GM19238 (cell line): ENCODE results near the gene DCHS1.

ENCODE experiments used
- DNase-seq: peaks from one replicate; pipeline ENCODE4 v3.0.0; 2011; ENCODE audit warnings: low spot score; ENCODE audit not compliant: insufficient read length

The DCHS1 gene

DNA sequence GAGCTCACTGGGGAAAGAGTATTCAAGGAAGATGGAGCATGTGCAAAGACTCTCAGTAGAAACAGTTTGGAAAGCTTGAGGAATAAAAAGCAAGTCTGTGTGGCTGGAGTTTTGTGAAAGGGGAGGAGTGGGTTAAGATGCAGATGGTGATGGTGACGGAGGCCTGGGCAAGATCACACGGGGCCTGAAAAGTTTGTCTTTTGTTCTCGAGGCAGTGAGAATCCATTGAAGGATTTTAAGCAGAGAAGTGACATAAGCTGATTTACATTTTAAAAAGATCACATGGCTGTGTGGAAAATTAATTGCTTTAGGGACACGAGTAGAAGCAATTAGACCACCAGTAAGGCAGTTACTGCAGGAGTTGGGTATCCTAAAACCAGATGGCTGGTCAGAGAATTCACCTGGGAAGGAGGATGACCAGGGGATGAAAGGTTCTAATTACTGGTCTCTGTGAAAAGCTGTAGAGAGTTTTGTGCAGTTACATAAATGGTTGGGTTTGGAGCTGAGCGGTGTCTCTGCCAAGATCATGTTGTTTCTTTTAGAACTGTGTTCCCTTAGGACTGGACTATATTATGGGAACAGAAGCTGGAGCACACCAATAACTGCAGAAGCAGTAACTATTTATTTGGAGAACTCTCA, 59.3 kb downstream of the DCHS1 start:
- DNase-seq: no peak

DNA sequence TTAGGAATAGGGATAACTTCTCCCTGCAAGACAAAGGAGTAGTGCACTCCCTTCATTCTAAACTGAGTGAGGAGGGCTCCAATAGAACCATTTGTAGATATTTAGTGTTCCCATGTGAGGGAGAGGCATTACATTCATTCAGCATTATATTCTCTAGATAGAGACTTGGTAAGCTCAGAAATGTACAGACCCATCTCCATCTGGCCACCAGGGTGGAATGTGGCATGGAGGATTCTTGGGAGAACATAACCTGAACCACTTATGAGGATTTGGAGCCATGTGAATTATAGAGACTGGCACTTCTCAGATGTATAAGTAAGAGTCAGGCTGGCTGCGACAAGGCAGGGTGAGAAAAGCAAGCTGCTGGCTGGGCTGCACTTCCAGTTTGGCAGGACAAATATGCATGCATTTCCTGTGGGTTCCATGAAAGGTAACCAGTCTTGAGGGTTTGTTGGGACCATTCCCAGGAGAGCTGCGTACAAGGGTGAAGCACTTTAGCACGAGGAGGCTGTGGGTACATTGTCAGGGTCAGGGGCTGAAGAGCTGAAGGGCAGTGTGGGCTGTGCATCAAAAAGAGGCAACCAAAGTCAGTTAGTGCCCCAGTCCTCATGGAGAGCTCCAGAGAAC, 61.4 kb downstream of the DCHS1 start:
- no peak for DNase-seq

DNA sequence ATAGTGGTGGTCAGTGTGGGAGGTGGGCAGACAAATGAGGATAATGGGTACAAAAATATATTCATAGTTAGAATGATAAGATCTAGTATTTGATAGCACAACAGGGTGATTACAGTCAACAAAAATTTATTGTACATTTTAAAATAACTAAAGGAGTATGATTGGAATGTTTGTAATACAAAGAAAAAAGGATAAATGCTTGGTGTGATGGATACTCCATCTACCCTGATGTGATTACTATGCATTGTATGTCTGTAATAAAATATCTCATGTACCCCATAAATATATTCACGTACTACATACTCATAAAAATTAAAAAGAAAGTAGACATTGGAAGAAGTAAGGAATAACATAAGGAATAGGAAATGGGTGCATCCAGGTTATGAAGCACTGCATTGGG, 67.6 kb downstream of the DCHS1 start:
- no peak for DNase-seq

DNA sequence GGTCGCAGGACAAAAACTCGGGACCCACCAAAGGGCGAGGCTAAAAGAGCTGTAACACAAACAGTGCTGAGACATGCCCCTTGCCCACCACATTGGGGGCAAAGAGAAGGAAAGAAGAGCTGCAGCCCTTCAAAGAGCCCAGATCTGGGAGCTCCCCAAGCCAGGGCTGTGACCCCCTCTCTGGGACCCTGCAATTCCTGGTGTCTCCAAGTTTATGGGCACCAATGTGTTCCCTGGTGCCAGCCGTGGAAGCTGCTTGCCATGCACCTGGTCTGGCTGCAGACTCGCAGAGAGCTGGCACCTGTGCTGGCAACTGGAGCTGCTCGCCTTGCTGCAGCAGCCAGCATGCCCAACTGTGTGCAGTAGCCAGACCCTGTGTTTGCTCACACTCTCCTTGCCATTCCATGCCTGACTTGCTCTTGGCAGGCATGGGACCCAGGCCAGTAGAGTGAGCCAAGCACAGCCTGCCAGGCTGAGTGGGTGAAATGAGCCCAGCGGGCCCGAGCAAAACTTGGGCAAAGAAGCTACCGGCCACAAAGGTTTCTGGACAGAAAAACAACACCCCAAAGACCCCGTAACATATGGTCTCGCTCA, 68.2 kb downstream of the DCHS1 start:
- DNase-seq: no peak

DNA sequence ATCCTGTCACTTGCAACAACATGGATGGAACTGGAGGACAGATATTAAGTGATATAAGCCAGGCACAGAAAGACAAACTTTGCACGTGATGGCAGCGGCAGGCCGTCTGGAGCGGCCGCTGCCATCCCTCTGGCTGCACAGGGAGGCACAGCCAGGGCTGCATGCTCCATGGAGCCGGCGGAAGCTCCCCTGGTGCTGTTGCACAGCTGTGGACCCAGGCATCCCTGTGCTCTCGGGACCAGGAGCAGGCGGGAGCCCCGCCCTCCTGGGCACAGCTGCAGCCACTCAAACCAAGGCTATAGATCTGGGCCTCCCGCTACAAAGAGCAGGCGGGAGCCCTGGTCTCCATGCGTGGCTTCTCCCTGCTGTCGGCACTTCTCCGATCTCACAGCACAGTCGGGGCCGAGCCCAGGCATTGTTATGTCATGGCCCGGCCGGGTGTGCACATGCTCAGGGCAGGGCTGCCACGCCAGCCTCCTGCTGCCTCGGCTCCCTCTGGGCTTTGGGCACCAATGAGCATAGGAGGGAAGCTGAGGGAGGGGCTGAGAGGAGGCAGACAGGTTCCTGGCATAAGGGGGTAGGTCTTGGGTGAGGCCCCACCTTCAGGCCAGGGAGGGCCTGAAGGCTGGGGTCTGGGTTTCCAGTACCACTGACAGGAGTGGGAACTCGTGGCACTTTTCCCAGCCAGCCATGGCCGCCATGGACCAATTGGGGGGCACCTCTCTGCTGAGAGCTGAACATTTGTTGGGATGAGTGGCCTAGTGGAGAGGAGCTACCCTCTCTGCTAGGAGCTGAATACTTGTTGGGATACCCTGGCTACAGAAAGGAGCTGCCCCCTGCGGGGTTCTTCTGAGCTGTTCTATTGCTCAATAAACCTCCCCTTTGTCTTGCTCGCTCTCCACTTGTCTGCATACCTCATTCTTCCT, 68.9 kb downstream of the DCHS1 start:
- no peak for DNase-seq

GRCh38 chr11:6584528-6584927, 71.1 kb downstream of the DCHS1 start:
- no peak for DNase-seq

- no peak for DNase-seq
Measured at GRCh38 chr11:6583584-6583983, 72.0 kb downstream of the DCHS1 start.

- DNase-seq: no peak
Measured at GRCh38 chr11:6579681-6580080, 75.9 kb downstream of the DCHS1 start.

DNA sequence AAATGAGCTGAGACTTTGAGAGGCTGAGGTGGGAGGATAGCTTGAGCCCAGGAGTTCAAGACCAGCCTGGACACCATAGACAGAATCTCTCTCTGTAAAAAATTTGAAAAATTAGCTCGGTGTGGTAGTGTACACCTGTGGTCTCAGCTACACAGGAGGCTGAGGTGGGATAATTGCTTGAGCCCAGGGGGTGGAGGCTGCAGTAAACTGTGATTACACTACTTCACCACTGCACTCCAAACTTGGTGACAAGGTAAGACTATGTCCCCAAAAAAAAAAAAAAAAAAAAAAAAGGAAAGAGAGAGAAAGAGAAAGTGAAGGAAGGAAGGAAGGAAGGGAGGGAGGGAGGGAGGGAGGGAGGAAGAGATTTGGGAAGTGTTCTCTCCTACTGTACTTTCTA, 77.5 kb downstream of the DCHS1 start:
- no peak for DNase-seq

DNA sequence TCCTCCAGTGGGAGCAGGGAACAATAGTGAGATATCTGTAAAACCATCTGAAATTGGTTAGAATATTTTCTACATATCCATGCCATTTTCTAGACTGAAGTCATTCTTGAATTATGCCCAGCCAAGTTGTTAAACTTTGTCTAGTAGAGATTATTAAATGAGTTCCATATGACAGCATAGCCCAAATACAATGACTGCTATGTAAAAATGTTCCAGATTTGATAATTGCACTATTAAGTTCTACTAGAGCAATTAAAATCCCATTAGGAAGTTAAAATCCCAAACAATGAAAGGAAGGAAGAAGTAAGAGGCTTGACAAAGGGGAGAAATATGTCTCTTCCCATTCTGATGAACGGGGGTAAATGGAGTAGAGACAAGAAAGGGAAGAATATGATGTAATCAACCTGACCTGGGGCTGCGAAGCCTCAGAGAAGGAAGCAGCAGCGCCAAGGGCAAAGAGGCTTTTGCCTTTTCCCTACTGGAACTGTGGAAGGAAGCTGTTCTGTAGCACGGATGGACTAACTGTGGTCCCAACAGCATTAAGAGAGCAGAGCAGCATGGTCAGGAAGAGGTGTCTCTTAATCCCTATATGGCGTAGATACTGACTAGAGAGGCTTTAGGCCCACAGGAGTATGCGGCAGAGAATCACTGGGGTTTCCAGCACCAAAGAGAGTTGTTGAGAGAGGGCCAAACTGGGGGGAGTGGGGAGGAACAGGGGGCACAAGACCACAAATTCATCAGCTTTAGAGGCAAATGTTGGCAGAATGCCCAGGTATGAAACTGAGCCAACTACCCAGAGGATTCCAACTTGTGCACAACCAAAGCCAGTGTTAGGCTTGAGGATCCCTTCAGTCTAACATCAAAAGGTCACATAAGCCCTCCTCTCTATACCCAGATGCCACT, 78.9 kb downstream of the DCHS1 start:
- no peak for DNase-seq

GRCh38 chr11:6574816-6575715, 80.5 kb downstream of the DCHS1 start:
- DNase-seq: no peak

DNA sequence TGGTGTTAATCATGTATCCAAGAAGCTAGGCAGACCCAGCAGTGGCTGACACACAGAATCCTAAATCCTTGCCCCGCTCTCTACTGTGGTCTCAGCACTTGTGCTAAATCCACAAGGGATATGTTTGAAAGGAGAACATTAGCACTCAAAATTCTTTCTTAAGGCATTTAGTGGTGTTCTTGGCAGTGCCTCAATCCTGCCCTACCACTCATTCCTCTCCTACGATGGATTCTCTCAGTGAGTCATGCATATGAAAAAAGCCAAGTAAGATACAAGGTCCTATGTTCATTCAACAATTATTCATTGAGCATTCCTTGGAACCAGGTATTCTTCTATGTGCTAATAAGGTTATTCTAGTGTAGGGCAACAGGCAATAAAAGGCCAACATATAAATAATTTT, 83.4 kb downstream of the DCHS1 start:
- no peak for DNase-seq

DNA sequence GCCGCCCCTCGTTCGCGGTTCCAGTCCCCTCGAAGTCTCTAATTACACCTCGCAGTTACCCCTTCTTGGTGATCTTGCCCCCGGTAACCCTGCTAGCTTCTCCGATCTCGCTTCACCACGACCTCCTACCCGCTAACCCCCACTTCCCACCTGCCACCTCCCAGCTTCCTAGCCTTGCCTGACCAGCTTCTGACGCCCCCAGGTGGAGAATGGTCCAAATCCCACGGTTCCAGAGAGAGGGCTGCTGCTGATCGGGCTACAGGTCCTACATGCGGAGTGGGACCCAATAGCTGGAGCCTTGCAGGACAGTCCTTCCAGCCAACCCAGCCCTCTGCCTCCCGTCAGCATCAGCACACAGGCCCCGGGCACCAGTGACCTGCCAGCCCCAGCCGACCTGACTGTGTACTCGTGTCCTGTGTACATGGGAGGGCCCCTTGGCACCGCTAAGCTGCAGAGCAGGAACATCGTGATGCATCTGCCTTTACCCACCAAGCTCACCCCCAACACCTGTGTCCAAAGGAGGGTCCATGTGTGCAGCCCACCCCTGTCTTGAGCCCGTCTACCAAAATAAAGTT, 84.1 kb downstream of the DCHS1 start:
- no peak for DNase-seq
